GM12891 (cell line): ENCODE results near the gene SPSB4. TPM values are rescaled to one million over a fixed set of nuclear protein-coding genes. Genes with fewer than 3 reads are reported as not detected.
"Not testable (repeated sequence)": the region's sequence is repeated elsewhere in the genome, so short reads cannot be mapped to it uniquely, and the experiment has no call there.

Experiments
- DNase-seq: peaks from one replicate; pipeline ENCODE4 v3.0.0; 2011; ENCODE audit warnings: low spot score; ENCODE audit not compliant: insufficient read length
- FAIRE-seq: peaks from 2 replicates; lab custom pipeline; 2011; peaks lifted over from hg19 to GRCh38; lab: Jason Lieb, UNC
- PAX5 ChIP-seq: IDR thresholded peaks from 2 replicates; pipeline ENCODE4 v1.6.1; 2011; ENCODE audit warnings: low read length, moderate library complexity, mild to moderate bottlenecking; ENCODE audit not compliant: insufficient read depth, severe bottlenecking
- POLR2A ChIP-seq: IDR thresholded peaks from 2 replicates; pipeline ENCODE4 v1.6.1; 2011; ENCODE audit warnings: low read depth, low read length, control low read depth
- POLR2AphosphoS5 ChIP-seq: IDR thresholded peaks from 2 replicates; pipeline ENCODE4 v1.6.1; 2011; ENCODE audit warnings: low read depth, low read length, control low read depth
- POU2F2 ChIP-seq: IDR thresholded peaks from 2 replicates; pipeline ENCODE4 v1.6.1; 2011; ENCODE audit warnings: low read depth, mild to moderate bottlenecking, control low read depth, low read length, moderate library complexity
- SPI1 ChIP-seq: IDR thresholded peaks from 2 replicates; pipeline ENCODE4 v1.6.1; 2011; ENCODE audit warnings: low read depth, low read length, control low read depth
- TAF1 ChIP-seq: IDR thresholded peaks from 2 replicates; pipeline ENCODE4 v1.6.1; 2011; ENCODE audit warnings: low read depth, low read length, control low read depth
- polyA plus RNA-seq: library from polyadenylated mRNA; unstranded; fragments of >200 nt; gene quantifications from one replicate; pipeline ENCODE4 v1.2.1, GENCODE V29; 2012; ENCODE audit warnings: low read depth, missing spikeins, inconsistent platforms; ENCODE audit not compliant: missing spikeins

The SPSB4 gene
- polyA plus RNA-seq = not detected

GRCh38 chr3:141050576-141051442, at the start of gene SPSB4:
TSS of gene SPSB4 (plus strand) at chr3:141051347. CDS start at chr3:141066105, 14,758 bp downstream.
- TF ChIP-seq PAX5 (no peak), POU2F2 (no peak), TAF1 (no peak), SPI1 (no peak), POLR2A (no peak), POLR2AphosphoS5 (no peak)
- FAIRE-seq (no peak), DNase-seq (no peak)

GRCh38 chr3:141006344-141006743, 44.8 kb upstream of the SPSB4 start:
- FAIRE-seq = no peak
- TF ChIP-seq POLR2A = no peak
- TF ChIP-seq SPI1 = no peak
- no peak for TF ChIP-seq POLR2AphosphoS5
- TF ChIP-seq TAF1 = no peak
- no peak for TF ChIP-seq POU2F2
- no peak for TF ChIP-seq PAX5
- no peak for DNase-seq

GRCh38 chr3:141009496-141009895, 41.7 kb upstream of the SPSB4 start:
- DNase-seq = no peak
- no peak for FAIRE-seq
- no peak for TF ChIP-seq PAX5
- TF ChIP-seq SPI1 = no peak

GRCh38 chr3:141011232-141011996, 39.7 kb upstream of the SPSB4 start:
- FAIRE-seq = peak; percentile 51
- peak; percentile 47 for DNase-seq
- TF ChIP-seq PAX5 (no peak), TAF1 (no peak), POU2F2 (no peak), SPI1 (no peak), POLR2AphosphoS5 (no peak), POLR2A (no peak)

GRCh38 chr3:141011997-141012262, 39.2 kb upstream of the SPSB4 start:
- TF ChIP-seq TAF1 (no peak), POLR2AphosphoS5 (no peak), PAX5 (no peak), SPI1 (no peak), POLR2A (no peak), POU2F2 (no peak)
- FAIRE-seq = no peak
- DNase-seq = no peak

GRCh38 chr3:141012571-141012970, 38.6 kb upstream of the SPSB4 start:
- FAIRE-seq (no peak), DNase-seq (no peak)
- no peak for TF ChIP-seq POU2F2
- no peak for TF ChIP-seq POLR2A
- TF ChIP-seq PAX5 = no peak
- TF ChIP-seq POLR2AphosphoS5 = no peak
- TF ChIP-seq SPI1 = no peak
- no peak for TF ChIP-seq TAF1

- no peak for DNase-seq
- no peak for FAIRE-seq
- no peak for TF ChIP-seq POLR2AphosphoS5
- no peak for TF ChIP-seq POU2F2
- TF ChIP-seq PAX5 = no peak
- no peak for TF ChIP-seq TAF1
- TF ChIP-seq POLR2A = no peak
- TF ChIP-seq SPI1 = no peak
Observed at GRCh38 chr3:141015481-141015880, 35.7 kb upstream of the SPSB4 start.

- DNase-seq, FAIRE-seq: not testable (repeated sequence)
Observed at GRCh38 chr3:141017366-141018322, 33.5 kb upstream of the SPSB4 start.

GRCh38 chr3:141019244-141019643, 31.9 kb upstream of the SPSB4 start:
- FAIRE-seq = no peak

More at GRCh38 chr3:141019244-141019643, 31.9 kb upstream of the SPSB4 start:
- DNase-seq = no peak
- TF ChIP-seq SPI1 = no peak
- TF ChIP-seq POLR2AphosphoS5 = no peak
- no peak for TF ChIP-seq PAX5
- TF ChIP-seq TAF1 = no peak
- TF ChIP-seq POU2F2 = no peak
- TF ChIP-seq POLR2A = no peak
